ENCODE data around the gene PARD3B.

The PARD3B gene

GRCh38 chr2:205161156-205161839 lies 616.0 kb downstream of the PARD3B start:
- H3K9me3 ChIP-seq (ENCODE audit: control insufficient read depth, insufficient read depth, low read length) = no peaks in the 10 kb centered on the region
- H3K4me3 ChIP-seq (ENCODE audit: low read depth, low read length) = no peak overlapping the region
- H3K27me3 ChIP-seq (ENCODE audit: control insufficient read depth, insufficient read depth, low read length) = no peaks in the 10 kb centered on the region
- no peak overlapping the region for H3K9ac ChIP-seq (ENCODE audit: low read depth, low read length)
- no peaks in the 10 kb centered on the region for H3K36me3 ChIP-seq (ENCODE audit: control insufficient read depth, insufficient read depth, low read length)
- peaks cover 4% of the 10 kb centered on the region; the same call in 1 of the 2 replicates for H3K4me1 ChIP-seq (ENCODE audit: control insufficient read depth, insufficient read depth, low read length)
- no peak overlapping the region for H3K27ac ChIP-seq (ENCODE audit: low read depth, low read length)

GRCh38 chr2:205166745-205167144 lies 621.5 kb downstream of the PARD3B start:
- no peak overlapping the region for H3K9ac ChIP-seq (ENCODE audit: low read depth, low read length)
- H3K27me3 ChIP-seq (ENCODE audit: control insufficient read depth, insufficient read depth, low read length) = no peaks in the 10 kb centered on the region
- no peak overlapping the region for H3K4me3 ChIP-seq (ENCODE audit: low read depth, low read length)
- no peaks in the 10 kb centered on the region for H3K4me1 ChIP-seq (ENCODE audit: control insufficient read depth, insufficient read depth, low read length)
- H3K9me3 ChIP-seq (ENCODE audit: control insufficient read depth, insufficient read depth, low read length) = no peaks in the 10 kb centered on the region
- no peaks in the 10 kb centered on the region for H3K36me3 ChIP-seq (ENCODE audit: control insufficient read depth, insufficient read depth, low read length)
- no peak overlapping the region for H3K27ac ChIP-seq (ENCODE audit: low read depth, low read length)

GRCh38 chr2:205169012-205169411 lies 623.7 kb downstream of the PARD3B start:
- H3K27ac ChIP-seq (ENCODE audit: low read depth, low read length) = no peak overlapping the region
- no peak overlapping the region for H3K9ac ChIP-seq (ENCODE audit: low read depth, low read length)
- H3K9me3 ChIP-seq (ENCODE audit: control insufficient read depth, insufficient read depth, low read length) = no peaks in the 10 kb centered on the region
- no peak overlapping the region for H3K4me3 ChIP-seq (ENCODE audit: low read depth, low read length)
- no peaks in the 10 kb centered on the region for H3K27me3 ChIP-seq (ENCODE audit: control insufficient read depth, insufficient read depth, low read length)
- H3K36me3 ChIP-seq (ENCODE audit: control insufficient read depth, insufficient read depth, low read length) = no peaks in the 10 kb centered on the region
- H3K4me1 ChIP-seq (ENCODE audit: control insufficient read depth, insufficient read depth, low read length) = no peaks in the 10 kb centered on the region

- H3K36me3 ChIP-seq (ENCODE audit: control insufficient read depth, insufficient read depth, low read length) = no peaks in the 10 kb centered on the region
- no peak overlapping the region for H3K9ac ChIP-seq (ENCODE audit: low read depth, low read length)
- H3K9me3 ChIP-seq (ENCODE audit: control insufficient read depth, insufficient read depth, low read length) = no peaks in the 10 kb centered on the region
- no peak overlapping the region for H3K4me3 ChIP-seq (ENCODE audit: low read depth, low read length)
- no peaks in the 10 kb centered on the region for H3K4me1 ChIP-seq (ENCODE audit: control insufficient read depth, insufficient read depth, low read length)
- no peaks in the 10 kb centered on the region for H3K27me3 ChIP-seq (ENCODE audit: control insufficient read depth, insufficient read depth, low read length)
- H3K27ac ChIP-seq (ENCODE audit: low read depth, low read length) = no peak overlapping the region
These were observed 624.2 kb downstream of the PARD3B start for GRCh38 chr2:205169464-205169863.

- no peak overlapping the region for H3K4me3 ChIP-seq (ENCODE audit: low read depth, low read length)
- H3K9me3 ChIP-seq (ENCODE audit: control insufficient read depth, insufficient read depth, low read length) = no peaks in the 10 kb centered on the region
- H3K36me3 ChIP-seq (ENCODE audit: control insufficient read depth, insufficient read depth, low read length) = no peaks in the 10 kb centered on the region
- H3K4me1 ChIP-seq (ENCODE audit: control insufficient read depth, insufficient read depth, low read length) = no peaks in the 10 kb centered on the region
- H3K9ac ChIP-seq (ENCODE audit: low read depth, low read length) = no peak overlapping the region
- no peaks in the 10 kb centered on the region for H3K27me3 ChIP-seq (ENCODE audit: control insufficient read depth, insufficient read depth, low read length)
- H3K27ac ChIP-seq (ENCODE audit: low read depth, low read length) = no peak overlapping the region
These were observed 625.1 kb downstream of the PARD3B start for GRCh38 chr2:205170399-205170798.

GRCh38 chr2:205171261-205171940 lies 626.1 kb downstream of the PARD3B start:
- Histone ChIP-seq H3K36me3 (ENCODE audit: control insufficient read depth, insufficient read depth, low read length) (no peaks in the 10 kb centered on the region), H3K9ac (ENCODE audit: low read depth, low read length) (no peak overlapping the region), H3K27ac (ENCODE audit: low read depth, low read length) (no peak overlapping the region), H3K27me3 (ENCODE audit: control insufficient read depth, insufficient read depth, low read length) (no peaks in the 10 kb centered on the region), H3K4me1 (ENCODE audit: control insufficient read depth, insufficient read depth, low read length) (no peaks in the 10 kb centered on the region), H3K9me3 (ENCODE audit: control insufficient read depth, insufficient read depth, low read length) (no peaks in the 10 kb centered on the region), H3K4me3 (ENCODE audit: low read depth, low read length) (no peak overlapping the region)

GRCh38 chr2:205175831-205176230 lies 630.6 kb downstream of the PARD3B start:
- H3K27me3 ChIP-seq (ENCODE audit: control insufficient read depth, insufficient read depth, low read length) = no peaks in the 10 kb centered on the region
- H3K27ac ChIP-seq (ENCODE audit: low read depth, low read length) = no peak overlapping the region
- no peak overlapping the region for H3K9ac ChIP-seq (ENCODE audit: low read depth, low read length)
- H3K4me1 ChIP-seq (ENCODE audit: control insufficient read depth, insufficient read depth, low read length) = peaks cover 7% of the 10 kb centered on the region
- no peaks in the 10 kb centered on the region for H3K9me3 ChIP-seq (ENCODE audit: control insufficient read depth, insufficient read depth, low read length)
- H3K4me3 ChIP-seq (ENCODE audit: low read depth, low read length) = no peak overlapping the region
- H3K36me3 ChIP-seq (ENCODE audit: control insufficient read depth, insufficient read depth, low read length) = no peaks in the 10 kb centered on the region

- no peaks in the 10 kb centered on the region for H3K27me3 ChIP-seq (ENCODE audit: control insufficient read depth, insufficient read depth, low read length)
- no peak overlapping the region for H3K9ac ChIP-seq (ENCODE audit: low read depth, low read length)
- H3K4me3 ChIP-seq (ENCODE audit: low read depth, low read length) = no peak overlapping the region
- H3K36me3 ChIP-seq (ENCODE audit: control insufficient read depth, insufficient read depth, low read length) = no peaks in the 10 kb centered on the region
- no peak overlapping the region for H3K27ac ChIP-seq (ENCODE audit: low read depth, low read length)
- no peaks in the 10 kb centered on the region for H3K9me3 ChIP-seq (ENCODE audit: control insufficient read depth, insufficient read depth, low read length)
- peaks cover 11% of the 10 kb centered on the region for H3K4me1 ChIP-seq (ENCODE audit: control insufficient read depth, insufficient read depth, low read length)
These were observed 631.3 kb downstream of the PARD3B start for GRCh38 chr2:205176546-205176945.

GRCh38 chr2:205177546-205177945 lies 632.3 kb downstream of the PARD3B start:
- Histone ChIP-seq H3K36me3 (ENCODE audit: control insufficient read depth, insufficient read depth, low read length) (no peaks in the 10 kb centered on the region), H3K4me3 (ENCODE audit: low read depth, low read length) (no peak overlapping the region), H3K9me3 (ENCODE audit: control insufficient read depth, insufficient read depth, low read length) (no peaks in the 10 kb centered on the region), H3K27ac (ENCODE audit: low read depth, low read length) (no peak overlapping the region), H3K9ac (ENCODE audit: low read depth, low read length) (no peak overlapping the region), H3K27me3 (ENCODE audit: control insufficient read depth, insufficient read depth, low read length) (no peaks in the 10 kb centered on the region), H3K4me1 (ENCODE audit: control insufficient read depth, insufficient read depth, low read length) (peaks cover 11% of the 10 kb centered on the region)

- no peak overlapping the region for H3K27ac ChIP-seq (ENCODE audit: low read depth, low read length)
- H3K9ac ChIP-seq (ENCODE audit: low read depth, low read length) = no peak overlapping the region
- peaks cover 15% of the 10 kb centered on the region for H3K4me1 ChIP-seq (ENCODE audit: control insufficient read depth, insufficient read depth, low read length)
- H3K27me3 ChIP-seq (ENCODE audit: control insufficient read depth, insufficient read depth, low read length) = no peaks in the 10 kb centered on the region
- H3K36me3 ChIP-seq (ENCODE audit: control insufficient read depth, insufficient read depth, low read length) = no peaks in the 10 kb centered on the region
- H3K4me3 ChIP-seq (ENCODE audit: low read depth, low read length) = no peak overlapping the region
- no peaks in the 10 kb centered on the region for H3K9me3 ChIP-seq (ENCODE audit: control insufficient read depth, insufficient read depth, low read length)
These were observed 635.5 kb downstream of the PARD3B start for GRCh38 chr2:205180730-205181129.

- Histone ChIP-seq H3K9ac (ENCODE audit: low read depth, low read length) (no peak overlapping the region), H3K27me3 (ENCODE audit: control insufficient read depth, insufficient read depth, low read length) (no peaks in the 10 kb centered on the region)
These were observed 642.5 kb downstream of the PARD3B start for GRCh38 chr2:205187731-205188130.

More at GRCh38 chr2:205187731-205188130, 642.5 kb downstream of the PARD3B start:
- H3K4me1 ChIP-seq (ENCODE audit: control insufficient read depth, insufficient read depth, low read length) = peaks cover 11% of the 10 kb centered on the region
- no peaks in the 10 kb centered on the region for H3K36me3 ChIP-seq (ENCODE audit: control insufficient read depth, insufficient read depth, low read length)
- H3K9me3 ChIP-seq (ENCODE audit: control insufficient read depth, insufficient read depth, low read length) = no peaks in the 10 kb centered on the region
- no peak overlapping the region for H3K4me3 ChIP-seq (ENCODE audit: low read depth, low read length)
- no peak overlapping the region for H3K27ac ChIP-seq (ENCODE audit: low read depth, low read length)

Measured in HUES48 (cell line).